Gastrocnemius medialis (tissue), 4 donors: Measurements from ENCODE around the gene DOP1B. TPM values are rescaled to one million over a fixed set of nuclear protein-coding genes. Genes with fewer than 3 reads are reported as not detected.

Source experiments
- ATAC-seq, 2 donors: fragments of 150-250 bp; one replicate each; pipeline ENCODE4 v1.9.1; 2016
- DNase-seq, 2 donors: peaks; one replicate each; pipeline ENCODE4 v3.0.0-alpha.2; 2019
- H3K27ac ChIP-seq, 4 donors: fragments of 200-600 bp; sonication (generic); 1 replicate in 1 of 4; 2 replicates in 3 of 4; pipeline ENCODE4 v1.5.1; 2016 to 2018; ENCODE audit warnings: mild to moderate bottlenecking in 2 of 4, moderate library complexity in 1 of 4
- H3K27me3 ChIP-seq, 3 donors: fragments of 200-600 bp; sonication (generic) in 2 of 3; 1 replicate in 1 of 3; 2 replicates in 2 of 3; pipeline versions ENCODE4 v1.5.1 to v1.6.0; 2016 to 2019; ENCODE audit warnings: mild to moderate bottlenecking in 1 of 3, moderate library complexity in 1 of 3
- H3K36me3 ChIP-seq, 2 donors: fragments of 200-600 bp; sonication (generic) in 1 of 2; one replicate each; pipeline ENCODE4 v1.5.1; 2017 to 2018
- H3K4me1 ChIP-seq, 2 donors: fragments of 200-600 bp; sonication (generic) in 1 of 2; one replicate each; pipeline ENCODE4 v1.5.1; 2016 to 2017; ENCODE audit warnings: mild to moderate bottlenecking in 2 of 2
- H3K4me3 ChIP-seq, 4 donors: fragments of 200-600 bp; sonication (generic) in 3 of 4; 1 replicate in 1 of 4; 2 replicates in 3 of 4; pipeline ENCODE4 v1.5.1; 2016 to 2019; ENCODE audit warnings: mild to moderate bottlenecking in 2 of 4
- H3K9me3 ChIP-seq, 3 donors: fragments of 200-600 bp; sonication (generic) in 2 of 3; 1 replicate in 1 of 3; 2 replicates in 2 of 3; pipeline ENCODE4 v1.5.1; 2016 to 2019
- POLR2A ChIP-seq, 2 donors: fragments of 450-650 bp; IDR thresholded peaks; one replicate each; pipeline ENCODE4 v1.6.1; 2017; ENCODE audit warnings: antibody characterized with exemption in 2 of 2, mild to moderate bottlenecking in 2 of 2, moderate library complexity in 2 of 2
- in situ Hi-C, 4 donors: fragments of 200-750 bp; cut with MboI; loops; one replicate each; pipeline versions ENCODE4 v1.15.0 to v1.8.0; 2017; ENCODE audit warnings: low sequenced_read_pairs in 4 of 4
- intact Hi-C: fragments of 100-400 bp; cut with DNase I; formaldehyde crosslinking; loops from one replicate; pipeline ENCODE4 v1.15.1; 2023; ENCODE audit warnings: low total_unique reads
- total RNA-seq, 4 donors: library from RNA; depleted of rRNA; stranded (reverse); fragments of >200 nt; gene quantifications; one replicate each; pipeline versions ENCODE4 v1.1.0 to v1.2.3, GENCODE V29; 2016
- TF ChIP-seq, protein P1 (sequence below), 5 experiments: fragments of 450-650 bp in 3 of 5; fragments of 200-600 bp in 2 of 5; sonication (generic) in 2 of 5; IDR thresholded peaks in 4 of 5; conservative IDR thresholded peaks in 1 of 5; 1 replicate in 4 of 5; 2 replicates in 1 of 5; pipeline ENCODE4 v1.5.1; 2016 to 2019; ENCODE audit warnings: antibody characterized with exemption in 5 of 5, mild to moderate bottlenecking in 3 of 5, moderate library complexity in 3 of 5

Gene DOP1B
- total RNA-seq, 4 donors from 2014 or later = 10.4 to 16.5 (median 13.5) TPM

DNA sequence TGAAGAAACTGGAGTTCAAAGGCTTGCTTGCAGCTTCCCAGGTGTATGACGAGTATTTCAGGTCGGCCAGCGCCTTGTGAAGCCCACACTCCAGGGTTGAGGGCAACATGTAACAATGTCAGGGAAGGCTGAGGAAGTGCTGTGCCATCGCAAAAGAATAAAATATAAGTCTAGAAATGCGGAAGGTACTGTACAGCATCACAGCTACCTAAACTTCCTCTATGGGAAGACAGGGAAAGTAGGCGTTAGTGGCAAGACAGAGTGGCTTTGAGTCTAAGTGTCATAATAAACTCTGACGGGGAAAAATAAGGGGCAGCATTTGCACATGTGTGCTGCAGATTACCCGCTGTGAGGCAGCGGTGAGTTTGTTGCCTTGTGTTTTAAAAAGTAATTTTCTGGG lies 28.9 kb downstream of the DOP1B start:
- TF ChIP-seq, protein P1, sequence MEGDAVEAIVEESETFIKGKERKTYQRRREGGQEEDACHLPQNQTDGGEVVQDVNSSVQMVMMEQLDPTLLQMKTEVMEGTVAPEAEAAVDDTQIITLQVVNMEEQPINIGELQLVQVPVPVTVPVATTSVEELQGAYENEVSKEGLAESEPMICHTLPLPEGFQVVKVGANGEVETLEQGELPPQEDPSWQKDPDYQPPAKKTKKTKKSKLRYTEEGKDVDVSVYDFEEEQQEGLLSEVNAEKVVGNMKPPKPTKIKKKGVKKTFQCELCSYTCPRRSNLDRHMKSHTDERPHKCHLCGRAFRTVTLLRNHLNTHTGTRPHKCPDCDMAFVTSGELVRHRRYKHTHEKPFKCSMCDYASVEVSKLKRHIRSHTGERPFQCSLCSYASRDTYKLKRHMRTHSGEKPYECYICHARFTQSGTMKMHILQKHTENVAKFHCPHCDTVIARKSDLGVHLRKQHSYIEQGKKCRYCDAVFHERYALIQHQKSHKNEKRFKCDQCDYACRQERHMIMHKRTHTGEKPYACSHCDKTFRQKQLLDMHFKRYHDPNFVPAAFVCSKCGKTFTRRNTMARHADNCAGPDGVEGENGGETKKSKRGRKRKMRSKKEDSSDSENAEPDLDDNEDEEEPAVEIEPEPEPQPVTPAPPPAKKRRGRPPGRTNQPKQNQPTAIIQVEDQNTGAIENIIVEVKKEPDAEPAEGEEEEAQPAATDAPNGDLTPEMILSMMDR (IDR thresholded peaks at IDR 0.05 in 4 of 5, conservative IDR thresholded peaks at IDR 0.05 in 1 of 5) = no peak
- no peak for TF ChIP-seq POLR2A (IDR thresholded peaks at IDR 0.05)
- H3K27ac ChIP-seq = no peak overlapping the region
- DNase-seq = no peak
- H3K27me3 ChIP-seq = no peaks in the 10 kb centered on the region
- H3K36me3 ChIP-seq = no peaks in the 10 kb centered on the region
- intact Hi-C loops (no loop called here), in situ Hi-C loops (no loop called here)
- peaks cover 13 to 19% of the 10 kb centered on the region in 2 donors for H3K4me1 ChIP-seq
- H3K9me3 ChIP-seq = no peaks in the 10 kb centered on the region
- no peak overlapping the region for H3K4me3 ChIP-seq
- no peak for ATAC-seq

DNA sequence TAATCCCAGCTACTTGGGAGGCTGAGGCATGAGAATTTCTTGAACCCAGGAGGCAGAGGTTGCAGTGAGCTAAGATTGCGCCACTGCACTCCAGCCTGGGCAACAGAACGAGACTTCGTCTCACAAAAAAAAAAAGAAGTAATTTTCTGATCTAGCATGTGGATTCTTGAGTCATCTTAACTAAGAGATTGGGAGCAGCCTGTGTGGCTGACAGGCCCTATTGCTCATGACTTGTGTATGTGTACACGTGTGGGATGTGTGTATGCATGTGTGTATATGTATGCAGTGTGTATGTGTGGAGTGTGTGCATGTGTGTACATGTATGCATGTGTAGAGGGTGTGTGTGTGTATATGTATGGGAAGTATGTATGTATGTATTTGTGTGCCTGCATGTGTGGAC lies 29.5 kb downstream of the DOP1B start:
- ATAC-seq = no peak
- in situ Hi-C loops (no loop called here), intact Hi-C loops (no loop called here)
- TF ChIP-seq, protein P1 (IDR thresholded peaks at IDR 0.05 in 4 of 5, conservative IDR thresholded peaks at IDR 0.05 in 1 of 5) = no peak
- TF ChIP-seq POLR2A (IDR thresholded peaks at IDR 0.05) = no peak
- no peaks in the 10 kb centered on the region for H3K27me3 ChIP-seq
- no peaks in the 10 kb centered on the region for H3K9me3 ChIP-seq
- no peaks in the 10 kb centered on the region for H3K36me3 ChIP-seq
- H3K4me1 ChIP-seq = peaks cover 13 to 23% of the 10 kb centered on the region in 2 donors
- H3K4me3 ChIP-seq = no peak overlapping the region
- no peak for DNase-seq
- no peak overlapping the region for H3K27ac ChIP-seq

DNA sequence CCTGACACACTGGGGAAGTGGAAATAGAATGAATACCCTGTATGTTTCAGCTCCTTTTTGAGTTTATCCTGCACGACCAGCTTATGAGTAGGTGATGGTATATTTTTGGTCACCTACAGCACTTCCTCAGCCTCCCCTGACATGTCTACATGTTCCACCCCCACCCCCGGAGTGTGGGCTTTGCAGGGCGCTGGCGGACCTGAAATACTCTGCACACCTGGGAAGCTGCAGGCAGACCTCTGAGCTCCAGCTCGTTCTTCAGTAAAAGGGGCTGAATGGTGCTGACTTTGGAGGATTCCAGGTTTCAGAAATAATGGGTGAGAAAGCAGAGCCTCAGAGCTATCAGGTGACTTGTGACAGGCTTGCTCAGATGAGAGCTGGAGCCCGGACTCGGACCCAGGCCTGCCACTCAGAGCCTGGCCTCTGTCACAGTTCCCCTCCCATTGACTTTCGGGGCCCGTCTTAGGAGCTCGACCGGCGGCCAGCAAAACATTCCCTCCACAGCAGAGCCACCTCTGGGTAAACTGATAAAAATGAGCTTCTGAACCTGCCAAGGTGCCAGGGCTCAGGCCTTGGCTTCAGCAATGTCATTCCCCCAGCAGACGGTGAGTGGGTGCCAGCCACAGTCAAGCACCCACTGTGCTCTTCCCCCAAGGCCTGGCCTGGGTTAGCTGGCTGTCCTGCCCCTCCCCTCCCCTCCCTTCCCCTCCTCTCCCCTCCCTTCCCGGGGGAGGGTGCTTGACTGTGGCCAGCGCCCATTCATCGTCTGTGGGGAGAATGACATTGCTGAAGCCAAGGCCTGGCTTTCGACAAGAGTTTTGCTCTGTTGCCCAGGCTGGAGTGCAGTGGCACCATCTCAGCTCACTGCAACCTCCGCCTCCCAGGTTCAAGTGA lies 30.1 kb downstream of the DOP1B start:
- Histone ChIP-seq H3K9me3 (no peaks in the 10 kb centered on the region), H3K4me1 (peaks cover 13 to 23% of the 10 kb centered on the region in 2 donors), H3K27me3 (no peaks in the 10 kb centered on the region), H3K36me3 (no peaks in the 10 kb centered on the region), H3K4me3 (no peak overlapping the region), H3K27ac (peak overlapping the region in 3 of 4 donors; percentile 74 to 79 (median 75))
- intact Hi-C loops (no loop called here), in situ Hi-C loops (no loop called here)
- no peak for ATAC-seq
- TF ChIP-seq, protein P1 (IDR thresholded peaks at IDR 0.05 in 4 of 5, conservative IDR thresholded peaks at IDR 0.05 in 1 of 5) = no peak
- TF ChIP-seq POLR2A (IDR thresholded peaks at IDR 0.05) = no peak
- no peak for DNase-seq

DNA sequence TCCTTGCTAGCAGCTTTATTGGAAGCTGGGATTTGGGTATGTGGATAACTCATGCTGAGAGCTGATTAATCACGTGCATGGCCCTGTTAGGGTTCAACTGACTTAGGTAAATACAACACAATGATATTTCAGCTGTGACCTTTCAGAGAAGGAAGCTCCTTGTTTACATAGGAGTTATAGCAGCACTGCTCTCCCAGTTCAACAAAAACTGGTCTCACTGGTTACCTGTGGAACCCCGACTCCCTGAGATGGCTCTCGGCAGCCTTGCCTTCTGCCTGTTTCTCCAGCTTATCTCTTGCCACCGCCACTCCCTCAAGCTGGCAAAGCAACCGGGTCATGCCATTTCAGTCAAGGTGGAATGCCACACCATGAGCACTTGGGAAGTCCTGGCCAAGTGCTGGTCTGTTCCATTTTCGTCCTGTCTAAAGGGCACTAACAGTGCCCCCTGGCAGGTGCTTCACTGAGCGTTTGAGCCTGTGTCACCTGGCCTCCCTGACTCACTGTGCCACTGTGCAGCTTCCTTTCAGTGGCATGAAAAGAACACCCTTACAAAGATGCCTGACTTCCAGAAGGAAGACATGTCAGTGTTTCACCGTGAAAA lies 31.6 kb downstream of the DOP1B start:
- H3K4me3 ChIP-seq = no peak overlapping the region
- no peaks in the 10 kb centered on the region for H3K36me3 ChIP-seq
- in situ Hi-C loops (no loop called here), intact Hi-C loops (loop anchor here (1.0 to 2.0 kb wide), 3 partner anchors 15 to 47 kb away; partner anchors contain the start of gene DOP1B)
- H3K9me3 ChIP-seq = no peaks in the 10 kb centered on the region
- peak overlapping the region; percentile 68 to 79 (median 74) for H3K27ac ChIP-seq
- H3K4me1 ChIP-seq = peaks cover 13 to 23% of the 10 kb centered on the region in 2 donors
- no peaks in the 10 kb centered on the region for H3K27me3 ChIP-seq
- TF ChIP-seq POLR2A (IDR thresholded peaks at IDR 0.05) = no peak
- TF ChIP-seq, protein P1 (IDR thresholded peaks at IDR 0.05 in 4 of 5, conservative IDR thresholded peaks at IDR 0.05 in 1 of 5) = no peak
- DNase-seq (peak; percentile 84 to 95), ATAC-seq (peak; percentile 97 to 98)
